Choroid plexus epithelial cell (primary cell): ENCODE measurements around the gene CBLIF.

Experiments used
- DNase-seq: peaks from one replicate; pipeline ENCODE4 v3.0.0-alpha.2; 2010; ENCODE audit warnings: low read depth
- H3K4me3 ChIP-seq: 2 replicates; pipeline ENCODE4 v1.5.1; 2011; ENCODE audit warnings: low read depth, mild to moderate bottlenecking, control low read depth, low read length, moderate library complexity
- TF ChIP-seq, protein P1 (sequence below): conservative IDR thresholded peaks from 2 replicates; pipeline ENCODE4 v1.5.1; 2011; ENCODE audit warnings: low read depth, mild to moderate bottlenecking, control low read depth, inconsistent platforms, low read length, moderate library complexity

CBLIF gene

DNA sequence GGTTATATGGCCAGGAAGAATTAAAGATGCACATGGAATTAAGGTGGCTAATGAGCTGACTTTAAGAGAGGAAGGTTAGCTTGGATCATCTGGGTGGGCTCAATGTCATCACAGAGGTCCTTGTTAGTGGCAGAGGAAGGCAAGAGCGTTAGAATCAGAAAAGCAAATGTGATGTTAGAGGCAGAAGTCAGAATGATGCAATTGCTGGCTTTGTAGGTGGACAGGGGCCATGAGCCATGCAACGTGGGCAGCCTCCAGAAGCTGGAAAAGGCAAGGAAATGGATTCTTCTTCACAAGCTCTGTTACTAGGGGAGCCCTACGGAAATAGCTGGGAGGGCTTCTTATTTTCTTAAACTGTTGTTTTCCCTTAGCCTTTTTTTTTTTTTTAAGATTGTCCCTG is 2.3 kb upstream of the CBLIF start:
- H3K4me3 ChIP-seq = no peak overlapping the region
- no peak for DNase-seq
- TF ChIP-seq, protein P1, sequence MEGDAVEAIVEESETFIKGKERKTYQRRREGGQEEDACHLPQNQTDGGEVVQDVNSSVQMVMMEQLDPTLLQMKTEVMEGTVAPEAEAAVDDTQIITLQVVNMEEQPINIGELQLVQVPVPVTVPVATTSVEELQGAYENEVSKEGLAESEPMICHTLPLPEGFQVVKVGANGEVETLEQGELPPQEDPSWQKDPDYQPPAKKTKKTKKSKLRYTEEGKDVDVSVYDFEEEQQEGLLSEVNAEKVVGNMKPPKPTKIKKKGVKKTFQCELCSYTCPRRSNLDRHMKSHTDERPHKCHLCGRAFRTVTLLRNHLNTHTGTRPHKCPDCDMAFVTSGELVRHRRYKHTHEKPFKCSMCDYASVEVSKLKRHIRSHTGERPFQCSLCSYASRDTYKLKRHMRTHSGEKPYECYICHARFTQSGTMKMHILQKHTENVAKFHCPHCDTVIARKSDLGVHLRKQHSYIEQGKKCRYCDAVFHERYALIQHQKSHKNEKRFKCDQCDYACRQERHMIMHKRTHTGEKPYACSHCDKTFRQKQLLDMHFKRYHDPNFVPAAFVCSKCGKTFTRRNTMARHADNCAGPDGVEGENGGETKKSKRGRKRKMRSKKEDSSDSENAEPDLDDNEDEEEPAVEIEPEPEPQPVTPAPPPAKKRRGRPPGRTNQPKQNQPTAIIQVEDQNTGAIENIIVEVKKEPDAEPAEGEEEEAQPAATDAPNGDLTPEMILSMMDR = no peak

DNA sequence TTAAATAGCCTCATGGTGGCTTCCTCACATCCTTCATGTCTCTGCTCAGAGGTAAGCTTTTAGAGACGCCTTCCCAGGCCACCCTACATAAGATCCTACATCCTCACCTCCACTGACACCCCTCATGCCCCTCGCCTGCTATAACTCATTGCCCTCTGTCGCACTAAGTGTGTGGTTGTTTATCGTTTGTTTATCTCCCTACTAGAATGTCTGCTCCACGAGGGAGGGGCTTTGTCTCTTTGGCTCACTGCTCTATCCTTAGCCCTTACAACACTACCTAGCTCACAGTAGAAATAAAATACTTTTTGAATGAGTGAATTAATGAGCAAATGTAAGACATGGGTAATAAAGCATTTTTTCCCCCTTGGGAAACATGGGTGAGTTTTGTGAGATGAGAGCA is 1.3 kb upstream of the CBLIF start:
- TF ChIP-seq, protein P1 = no peak
- DNase-seq = no peak
- no peak overlapping the region for H3K4me3 ChIP-seq

DNA sequence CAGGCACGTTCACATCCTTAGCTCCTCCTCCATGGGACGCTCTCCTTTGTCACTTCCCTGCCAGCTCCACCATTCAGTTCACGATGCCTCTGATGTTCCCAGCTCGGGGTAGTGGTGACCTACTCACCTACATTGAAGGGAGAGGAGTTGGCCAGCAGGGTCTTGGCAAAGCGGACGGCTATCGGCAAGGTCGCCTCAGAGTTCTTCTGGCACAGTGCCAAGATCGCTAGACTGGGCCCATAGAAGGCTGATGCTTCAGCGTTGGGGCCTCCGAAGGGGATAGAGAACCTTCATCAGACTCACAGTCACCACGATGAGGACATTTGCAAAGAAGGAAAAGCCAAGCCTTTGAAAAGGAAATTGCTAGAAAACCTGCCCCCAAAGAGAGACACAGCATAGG is 3.0 kb downstream of the CBLIF start:
- H3K4me3 ChIP-seq = no peak overlapping the region
- TF ChIP-seq, protein P1 = no peak
- no peak for DNase-seq

DNA sequence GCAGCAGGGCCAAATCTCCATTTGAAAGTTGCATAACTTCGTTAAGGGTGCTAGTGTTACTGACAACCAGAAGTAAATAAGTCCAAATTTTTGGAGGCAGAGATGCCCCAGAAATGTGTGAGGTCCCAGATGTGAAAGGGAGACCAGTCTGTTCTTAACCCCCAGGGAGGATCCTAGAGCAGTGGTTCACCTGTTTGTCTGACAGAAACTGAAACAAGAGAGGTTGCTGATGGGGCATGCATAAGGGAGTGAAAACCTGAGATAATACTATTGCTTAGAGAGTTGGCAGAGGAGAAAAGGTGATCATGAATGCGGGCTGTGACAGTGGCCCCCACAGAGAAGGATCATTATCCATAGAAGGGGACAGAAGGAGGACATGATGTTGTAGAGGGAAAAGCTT is 3.8 kb downstream of the CBLIF start:
- no peak overlapping the region for H3K4me3 ChIP-seq
- TF ChIP-seq, protein P1 = no peak
- DNase-seq = no peak

DNA sequence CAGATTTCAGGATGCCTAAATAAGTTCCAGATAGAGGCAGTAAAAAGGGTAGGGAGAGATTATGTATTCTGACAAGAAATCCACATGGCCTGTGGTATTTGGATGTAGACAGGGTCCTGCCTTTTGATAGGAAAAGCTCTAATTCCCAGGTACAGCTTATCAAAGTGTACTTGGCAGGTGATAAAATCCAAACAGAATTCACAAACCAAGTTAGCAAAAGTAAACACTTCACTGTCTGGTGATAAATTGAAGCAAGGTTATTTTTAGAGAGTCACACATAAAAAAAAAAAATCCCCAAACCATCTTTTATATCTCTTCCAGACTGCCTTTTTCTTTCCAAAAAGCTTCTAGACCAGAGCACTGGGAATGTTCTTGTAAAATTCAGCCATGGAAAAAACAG is 5.7 kb downstream of the CBLIF start:
- no peak overlapping the region for H3K4me3 ChIP-seq

DNA sequence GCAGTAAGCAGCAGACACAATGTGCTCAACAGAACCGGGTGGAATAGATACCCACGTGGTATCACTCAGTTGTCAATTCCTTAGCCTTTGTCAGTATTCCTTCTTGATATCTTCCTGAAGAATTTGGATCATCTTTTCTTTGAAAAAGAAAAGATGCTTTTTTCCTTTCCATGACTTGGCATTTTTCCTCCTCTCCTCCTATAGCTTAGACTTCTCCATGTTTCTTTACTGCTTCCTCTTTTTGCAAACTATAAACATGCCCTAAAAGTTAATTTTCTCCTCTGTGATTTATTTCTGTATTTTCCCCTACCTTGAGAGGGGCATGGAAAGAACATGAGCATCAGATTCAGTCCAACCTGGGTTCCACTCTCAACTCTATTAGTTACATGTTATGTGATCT is 11.7 kb downstream of the CBLIF start:
- TF ChIP-seq, protein P1 = no peak
- no peak overlapping the region for H3K4me3 ChIP-seq
- no peak for DNase-seq

More for the DNA sequence above, 5.7 kb downstream of the CBLIF start:
- DNase-seq = no peak
- TF ChIP-seq, protein P1 = no peak

DNA sequence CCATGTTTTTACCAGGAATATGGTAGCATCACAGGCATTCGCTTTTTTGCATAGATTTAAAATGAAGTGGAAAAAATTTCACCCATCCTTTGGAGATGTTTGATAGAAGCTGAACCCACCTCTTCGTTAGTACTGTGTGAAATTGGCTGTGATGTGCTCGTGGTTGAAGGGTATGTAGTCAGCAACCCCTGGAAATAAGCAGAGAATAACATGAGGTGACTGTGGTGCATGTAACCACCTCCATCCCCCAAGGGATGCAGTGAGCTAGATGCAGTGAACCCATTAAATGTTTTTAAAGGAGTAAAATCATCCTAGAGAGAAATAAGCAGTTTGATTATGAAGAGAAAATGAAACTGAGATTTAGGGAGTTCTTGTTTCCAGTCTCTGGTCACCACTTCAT is 15.9 kb downstream of the CBLIF start:
- TF ChIP-seq, protein P1 = no peak
- DNase-seq = no peak

More for the DNA sequence above, 15.9 kb downstream of the CBLIF start:
- H3K4me3 ChIP-seq = no peak overlapping the region
